ENCODE data around the gene PRRC2A.

- TF ChIP-seq POLR2A (IDR thresholded peaks at IDR 0.05; ENCODE audit: low read length) (no peak), GATA1 (IDR thresholded peaks at IDR 0.05; ENCODE audit: low read depth, low read length) (no peak)
These were observed 3.6 kb downstream of the PRRC2A start for GRCh38 chr6:31624070-31624469.
